22Rv1 (cell line): ENCODE data around the gene UTS2R.
"Not testable (repeated sequence)": the region's sequence is repeated elsewhere in the genome, so short reads cannot be mapped to it uniquely, and the experiment has no call there.

ENCODE experiments used
- ZFX ChIP-seq: fragments of 450-650 bp; IDR thresholded peaks from 2 replicates; pipeline ENCODE4 v1.6.1; 2017; ENCODE audit warnings: antibody characterized with exemption, borderline replicate concordance
- TF ChIP-seq, protein P1 (sequence below): fragments of 450-650 bp; IDR thresholded peaks from 2 replicates; pipeline ENCODE4 v1.5.1; 2017; ENCODE audit warnings: mild to moderate bottlenecking

DNA sequence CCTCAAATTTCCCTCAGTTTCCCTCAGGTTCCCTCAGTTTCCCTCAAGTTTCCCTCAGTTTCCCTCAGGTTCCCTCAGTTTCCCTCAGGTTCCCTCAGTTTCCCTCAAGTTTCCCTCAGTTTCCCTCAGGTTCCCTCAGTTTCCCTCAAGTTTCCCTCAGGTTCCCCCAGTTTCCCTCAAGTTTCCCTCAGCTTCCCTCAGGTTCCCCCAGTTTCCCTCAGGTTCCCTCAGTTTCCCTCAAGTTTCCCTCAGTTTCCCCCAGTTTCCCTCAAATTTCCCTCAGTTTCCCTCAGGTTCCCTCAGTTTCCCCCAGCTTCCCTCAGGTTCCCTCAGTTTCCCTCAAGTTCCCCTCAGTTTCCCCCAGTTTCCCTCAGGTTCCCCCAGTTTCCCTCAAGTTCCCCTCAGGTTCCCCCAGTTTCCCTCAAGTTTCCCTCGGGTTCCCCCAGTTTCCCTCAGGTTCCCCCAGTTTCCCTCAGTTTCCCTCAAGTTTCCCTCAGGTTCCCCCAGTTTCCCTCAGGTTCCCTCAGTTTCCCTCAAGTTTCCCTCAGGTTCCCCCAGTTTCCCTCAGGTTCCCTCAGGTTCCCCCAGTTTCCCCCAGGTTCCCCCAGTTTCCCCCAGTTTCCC, 12.0 kb upstream of the UTS2R start:
- TF ChIP-seq, protein P1, sequence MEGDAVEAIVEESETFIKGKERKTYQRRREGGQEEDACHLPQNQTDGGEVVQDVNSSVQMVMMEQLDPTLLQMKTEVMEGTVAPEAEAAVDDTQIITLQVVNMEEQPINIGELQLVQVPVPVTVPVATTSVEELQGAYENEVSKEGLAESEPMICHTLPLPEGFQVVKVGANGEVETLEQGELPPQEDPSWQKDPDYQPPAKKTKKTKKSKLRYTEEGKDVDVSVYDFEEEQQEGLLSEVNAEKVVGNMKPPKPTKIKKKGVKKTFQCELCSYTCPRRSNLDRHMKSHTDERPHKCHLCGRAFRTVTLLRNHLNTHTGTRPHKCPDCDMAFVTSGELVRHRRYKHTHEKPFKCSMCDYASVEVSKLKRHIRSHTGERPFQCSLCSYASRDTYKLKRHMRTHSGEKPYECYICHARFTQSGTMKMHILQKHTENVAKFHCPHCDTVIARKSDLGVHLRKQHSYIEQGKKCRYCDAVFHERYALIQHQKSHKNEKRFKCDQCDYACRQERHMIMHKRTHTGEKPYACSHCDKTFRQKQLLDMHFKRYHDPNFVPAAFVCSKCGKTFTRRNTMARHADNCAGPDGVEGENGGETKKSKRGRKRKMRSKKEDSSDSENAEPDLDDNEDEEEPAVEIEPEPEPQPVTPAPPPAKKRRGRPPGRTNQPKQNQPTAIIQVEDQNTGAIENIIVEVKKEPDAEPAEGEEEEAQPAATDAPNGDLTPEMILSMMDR: not testable (repeated sequence)
- TF ChIP-seq ZFX: not testable (repeated sequence)
